MM.1S (cell line): ENCODE results near the gene PRDM10.

Experiments used
- CTCF ChIP-seq: fragments of 300-600 bp; sonication (generic); IDR thresholded peaks from 2 replicates; pipeline ENCODE4 v1.5.1; 2016; ENCODE audit warnings: antibody characterized with exemption, low read length, mixed read lengths
- EZH2 ChIP-seq: fragments of 300-600 bp; sonication (generic); optimal IDR thresholded peaks from 2 replicates; pipeline ENCODE3; 2017; ENCODE audit warnings: low read depth, mild to moderate bottlenecking, antibody characterized with exemption, low read length, mixed read lengths

DNA sequence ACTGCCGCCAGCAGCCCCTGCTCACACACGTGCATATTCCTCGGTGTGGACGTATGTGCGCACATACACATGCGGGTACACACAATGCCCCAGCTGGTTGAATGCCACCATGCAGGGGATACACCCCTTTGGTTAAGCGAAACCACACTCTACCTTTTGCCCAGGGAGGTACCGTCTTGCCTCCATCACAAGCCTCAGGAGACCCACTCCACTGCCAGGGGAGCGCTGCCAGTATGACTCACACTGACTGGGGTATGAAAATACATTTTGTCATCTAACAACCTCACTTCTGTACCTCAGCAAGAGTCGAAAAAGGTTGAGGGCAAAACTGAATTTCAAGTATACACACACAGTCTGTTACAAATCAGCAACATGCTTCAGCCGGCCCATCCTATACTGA is 147.5 kb downstream of the PRDM10 start:
- no peak for TF ChIP-seq CTCF
- TF ChIP-seq EZH2, result no peak
